ENCODE measurements around the gene TMEM163. TPM values are rescaled to one million over a fixed set of nuclear protein-coding genes. Genes with fewer than 3 reads are reported as not detected.

TMEM163 gene
- total RNA-seq, 6 experiments from 2014 or later, result 0.06 to 0.20 (median 0.07) TPM; not detected in 3

DNA sequence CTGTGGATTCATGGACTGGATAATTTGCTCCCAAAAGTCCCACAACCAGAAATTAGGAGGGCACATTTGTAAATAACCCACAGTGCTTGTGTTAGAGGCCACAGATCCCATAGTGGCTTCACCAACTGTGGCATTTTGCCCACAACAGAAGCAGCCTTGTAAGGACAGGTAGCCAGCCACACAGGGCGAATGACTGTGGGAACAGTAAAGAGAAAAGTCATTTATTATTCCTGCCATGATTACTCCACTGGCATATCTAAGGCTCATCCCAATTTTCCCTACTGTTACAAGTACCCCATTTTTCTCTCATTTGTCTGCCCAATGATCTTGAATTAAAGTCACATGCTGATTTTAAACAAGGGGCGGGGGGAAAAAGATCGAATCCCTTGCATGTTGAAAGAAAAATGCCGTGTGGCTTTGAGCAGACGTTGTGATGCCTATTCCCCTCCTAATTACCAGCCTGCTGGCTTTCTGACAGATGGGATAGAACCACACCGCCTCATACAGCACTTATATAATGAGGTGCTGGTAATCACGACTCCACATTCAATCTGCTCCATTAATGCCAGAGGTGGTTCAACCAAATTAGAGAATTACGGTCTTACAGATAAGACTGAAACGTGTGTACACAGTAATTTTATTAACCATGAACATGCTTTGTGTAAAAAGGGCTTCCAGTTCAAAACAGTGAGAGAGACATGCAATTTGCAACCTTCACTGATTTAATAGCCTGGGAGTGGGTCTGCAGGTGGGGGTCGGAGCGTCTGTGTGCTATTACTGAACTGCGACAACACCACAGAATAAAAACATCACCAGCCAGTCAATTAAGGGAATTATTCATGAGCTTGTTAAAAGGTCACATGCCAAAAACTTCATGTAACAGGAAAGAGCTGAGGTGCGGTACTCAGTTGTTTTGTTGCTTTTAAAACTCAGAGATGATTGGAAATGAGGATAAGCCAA is 196.0 kb downstream of the TMEM163 start:
- 57% methylated on average over 12 of the region's 13 CpGs for WGBS (ENCODE audit: insufficient coverage, low coverage, low lambda C conversion rate, missing lambda C conversion rate)
- Histone ChIP-seq H3K27ac (no peak overlapping the region), H3K27me3 (no peaks in the 10 kb centered on the region), H3K4me1 (no peaks in the 10 kb centered on the region), H3K4me3 (no peak overlapping the region), H3K9me3 (no peaks in the 10 kb centered on the region), H3K36me3 (no peaks in the 10 kb centered on the region)
- intact Hi-C loops (cut with DNase I), result no loop called here
- no peak for ATAC-seq
- TF ChIP-seq, protein P1, sequence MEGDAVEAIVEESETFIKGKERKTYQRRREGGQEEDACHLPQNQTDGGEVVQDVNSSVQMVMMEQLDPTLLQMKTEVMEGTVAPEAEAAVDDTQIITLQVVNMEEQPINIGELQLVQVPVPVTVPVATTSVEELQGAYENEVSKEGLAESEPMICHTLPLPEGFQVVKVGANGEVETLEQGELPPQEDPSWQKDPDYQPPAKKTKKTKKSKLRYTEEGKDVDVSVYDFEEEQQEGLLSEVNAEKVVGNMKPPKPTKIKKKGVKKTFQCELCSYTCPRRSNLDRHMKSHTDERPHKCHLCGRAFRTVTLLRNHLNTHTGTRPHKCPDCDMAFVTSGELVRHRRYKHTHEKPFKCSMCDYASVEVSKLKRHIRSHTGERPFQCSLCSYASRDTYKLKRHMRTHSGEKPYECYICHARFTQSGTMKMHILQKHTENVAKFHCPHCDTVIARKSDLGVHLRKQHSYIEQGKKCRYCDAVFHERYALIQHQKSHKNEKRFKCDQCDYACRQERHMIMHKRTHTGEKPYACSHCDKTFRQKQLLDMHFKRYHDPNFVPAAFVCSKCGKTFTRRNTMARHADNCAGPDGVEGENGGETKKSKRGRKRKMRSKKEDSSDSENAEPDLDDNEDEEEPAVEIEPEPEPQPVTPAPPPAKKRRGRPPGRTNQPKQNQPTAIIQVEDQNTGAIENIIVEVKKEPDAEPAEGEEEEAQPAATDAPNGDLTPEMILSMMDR (IDR thresholded peaks at IDR 0.05), result no peak
- TF ChIP-seq POLR2A (IDR thresholded peaks at IDR 0.05), result no peak
- no peak for DNase-seq

DNA sequence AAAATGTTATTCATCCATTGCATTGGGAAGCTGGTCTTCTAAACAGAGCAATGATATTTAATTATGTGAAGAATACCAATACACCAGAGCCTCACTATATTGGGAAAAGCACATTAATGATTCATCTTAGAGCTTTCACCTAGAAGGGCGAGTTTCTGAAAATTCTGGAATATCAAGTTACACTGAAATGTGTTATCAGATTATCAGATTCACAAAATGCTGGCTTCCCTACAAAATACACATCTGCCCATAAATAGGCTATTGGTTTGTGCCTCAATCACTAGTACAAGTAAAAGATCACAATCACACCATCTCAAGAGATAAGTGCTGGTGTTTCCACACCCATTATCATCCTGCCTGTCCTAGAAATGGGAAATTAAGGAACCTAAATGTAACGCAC is 200.7 kb downstream of the TMEM163 start:
- Histone ChIP-seq H3K9me3 (no peaks in the 10 kb centered on the region), H3K36me3 (no peaks in the 10 kb centered on the region), H3K27me3 (no peaks in the 10 kb centered on the region), H3K4me1 (no peaks in the 10 kb centered on the region), H3K4me3 (no peak overlapping the region), H3K27ac (no peak overlapping the region)
- DNase-seq, result no peak
- intact Hi-C loops (cut with DNase I), result no loop called here
- TF ChIP-seq, protein P1 (IDR thresholded peaks at IDR 0.05), result no peak
- no peak for TF ChIP-seq POLR2A (IDR thresholded peaks at IDR 0.05)
- no peak for ATAC-seq
- WGBS (ENCODE audit: insufficient coverage, low coverage, low lambda C conversion rate, missing lambda C conversion rate), result 55% methylated on average over 2 of the region's 2 CpGs

DNA sequence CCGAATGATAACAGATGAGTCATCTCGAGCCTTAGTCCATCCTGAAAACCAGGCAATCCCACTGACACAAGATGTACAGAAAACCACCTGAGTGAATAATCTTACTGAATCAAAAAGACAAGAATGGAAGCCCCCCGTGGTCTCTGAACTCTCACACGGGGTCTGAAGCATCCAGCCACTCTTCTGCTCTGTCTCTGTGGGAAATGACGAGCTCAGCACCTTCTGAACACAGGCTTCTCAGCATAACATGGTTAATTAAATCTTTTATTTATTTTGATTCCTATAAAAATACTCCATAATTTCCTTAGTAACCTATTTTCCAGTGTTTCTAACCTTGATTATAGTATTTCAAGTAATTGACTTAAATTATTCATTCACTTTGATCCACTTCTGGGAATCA is 203.7 kb downstream of the TMEM163 start:
- ATAC-seq (no peak), DNase-seq (no peak)
- Histone ChIP-seq H3K9me3 (no peaks in the 10 kb centered on the region), H3K4me3 (no peak overlapping the region), H3K36me3 (no peaks in the 10 kb centered on the region), H3K4me1 (no peaks in the 10 kb centered on the region), H3K27ac (no peak overlapping the region), H3K27me3 (no peaks in the 10 kb centered on the region)
- TF ChIP-seq POLR2A (IDR thresholded peaks at IDR 0.05), result no peak
- TF ChIP-seq, protein P1 (IDR thresholded peaks at IDR 0.05), result no peak
- intact Hi-C loops (cut with DNase I), result no loop called here
- 41% methylated on average over 5 of the region's 5 CpGs for WGBS (ENCODE audit: insufficient coverage, low coverage, low lambda C conversion rate, missing lambda C conversion rate)

DNA sequence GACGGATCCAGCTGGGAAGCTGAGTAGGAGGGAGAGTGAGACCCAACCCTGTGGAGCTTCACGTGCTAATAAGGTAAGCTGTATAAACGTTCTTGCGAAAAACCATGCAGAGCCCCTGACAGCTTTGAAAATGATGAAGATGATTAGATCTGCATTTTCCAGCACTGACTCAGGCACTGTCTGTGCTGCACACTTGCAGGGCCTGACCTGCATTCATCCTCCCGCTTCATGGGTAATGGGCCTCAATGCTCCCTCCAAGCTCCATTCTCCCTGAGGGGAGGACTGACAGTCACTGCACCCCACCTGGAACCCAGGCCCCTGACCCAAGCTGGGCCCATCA is 205.4 kb downstream of the TMEM163 start:
- Histone ChIP-seq H3K4me1 (no peaks in the 10 kb centered on the region), H3K27ac (no peak overlapping the region), H3K4me3 (no peak overlapping the region), H3K36me3 (no peaks in the 10 kb centered on the region), H3K27me3 (no peaks in the 10 kb centered on the region), H3K9me3 (no peaks in the 10 kb centered on the region)
- TF ChIP-seq POLR2A (IDR thresholded peaks at IDR 0.05), result no peak
- TF ChIP-seq, protein P1 (IDR thresholded peaks at IDR 0.05), result no peak
- DNase-seq (no peak), ATAC-seq (no peak)
- intact Hi-C loops (cut with DNase I), result no loop called here
- 93% methylated on average over 2 of the region's 5 CpGs for WGBS (ENCODE audit: insufficient coverage, low coverage, low lambda C conversion rate, missing lambda C conversion rate)
